Measurements from ENCODE around the gene KIRREL1. TPM values are rescaled to one million over a fixed set of nuclear protein-coding genes. Genes with fewer than 3 reads are reported as not detected.

KIRREL1 gene
- total RNA-seq, 2 experiments from 2014 or later: not detected

- peaks cover 36% of the 10 kb centered on the region for H3K27me3 Mint-ChIP-seq
- no peak for DNase-seq
- H3K4me1 Mint-ChIP-seq: peaks cover 6% of the 10 kb centered on the region
- H3K4me3 Mint-ChIP-seq: no peak overlapping the region
- H3K27ac Mint-ChIP-seq: no peak overlapping the region
- H3K9me3 Mint-ChIP-seq (ENCODE audit: low read depth): peaks cover 4% of the 10 kb centered on the region
- CTCF ChIA-PET: interaction anchor here (1.2 to 2.6 kb wide), 3 partner anchors 9 to 16 kb away, joined by 3 to 9 read pairs (median 5); no protein-coding TSS in a partner anchor
- no peak for ATAC-seq
- no peaks in the 10 kb centered on the region for H3K36me3 Mint-ChIP-seq
Observed at GRCh38 chr1:158105352-158106095, 112.1 kb downstream of the KIRREL1 start.

DNA sequence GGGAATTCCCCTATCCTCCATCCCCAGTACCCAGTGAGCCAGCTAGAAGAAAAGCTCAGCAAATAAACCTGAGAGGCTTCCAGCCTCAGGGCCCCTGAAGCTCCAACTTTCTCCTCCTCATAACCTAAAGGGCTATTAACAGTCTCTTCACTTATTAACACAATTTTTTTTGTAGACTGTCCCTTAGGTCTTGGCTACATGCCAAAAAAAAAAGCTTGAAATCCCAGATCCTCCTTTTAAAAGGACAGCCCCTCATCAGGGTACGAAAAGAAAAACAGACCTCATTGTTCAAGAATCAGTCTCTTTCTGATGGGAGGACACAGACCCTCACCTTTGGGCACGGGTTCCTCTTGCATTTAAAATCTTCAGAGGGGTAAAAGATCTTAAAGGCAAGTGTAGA lies 114.5 kb downstream of the KIRREL1 start:
- DNase-seq (no peak), ATAC-seq (no peak)

GRCh38 chr1:158112994-158113758 lies 119.7 kb downstream of the KIRREL1 start:
- CTCF ChIA-PET: interaction anchor here (1.2 to 1.7 kb wide), 3 partner anchors 11 to 122 kb away, joined by 3 to 8 read pairs (median 5); no protein-coding TSS in a partner anchor
- DNase-seq (no peak), ATAC-seq (peak; percentile 73)
- Mint-ChIP-seq H3K4me1 (peaks cover 13% of the 10 kb centered on the region), H3K27me3 (peaks cover 52% of the 10 kb centered on the region), H3K36me3 (peaks cover 1% of the 10 kb centered on the region), H3K27ac (no peak overlapping the region), H3K4me3 (peak overlapping the region; percentile 39), H3K9me3 (ENCODE audit: low read depth) (peaks cover 6% of the 10 kb centered on the region)

More for the DNA sequence above, 114.5 kb downstream of the KIRREL1 start:
- H3K4me1 Mint-ChIP-seq: peaks cover 2% of the 10 kb centered on the region
- CTCF ChIA-PET: interaction anchor here (0.9 to 2.0 kb wide), 3 partner anchors 8 to 17 kb away, joined by 3 to 5 read pairs (median 3); no protein-coding TSS in a partner anchor
- H3K27ac Mint-ChIP-seq: no peak overlapping the region
- H3K9me3 Mint-ChIP-seq (ENCODE audit: low read depth): peaks cover 6% of the 10 kb centered on the region
- H3K36me3 Mint-ChIP-seq: no peaks in the 10 kb centered on the region
- peaks cover 53% of the 10 kb centered on the region for H3K27me3 Mint-ChIP-seq
- no peak overlapping the region for H3K4me3 Mint-ChIP-seq

DNA sequence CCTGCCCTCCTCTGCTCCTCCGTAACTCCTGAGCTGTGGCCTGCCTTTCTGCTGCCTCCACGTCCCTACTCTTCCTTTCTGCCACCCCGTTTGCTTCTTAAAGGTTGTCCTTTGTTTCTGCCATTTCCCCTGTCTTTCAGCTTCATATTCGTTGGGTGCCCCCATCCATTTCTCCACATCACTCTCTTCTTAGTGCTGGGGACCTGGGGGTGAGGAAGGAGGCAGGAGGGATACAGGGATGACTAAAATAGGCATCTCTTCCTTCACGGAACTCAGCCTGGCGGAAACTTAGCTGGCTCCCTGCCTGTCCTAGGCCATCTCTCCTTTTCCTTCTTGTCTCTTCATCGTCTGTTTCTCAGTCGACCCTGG lies 120.3 kb downstream of the KIRREL1 start:
- ATAC-seq: no peak
- CTCF ChIA-PET: interaction anchor here (1.2 to 1.7 kb wide), 3 partner anchors 11 to 122 kb away, joined by 3 to 8 read pairs (median 5); no protein-coding TSS in a partner anchor
- H3K27me3 Mint-ChIP-seq: peaks cover 53% of the 10 kb centered on the region

DNA sequence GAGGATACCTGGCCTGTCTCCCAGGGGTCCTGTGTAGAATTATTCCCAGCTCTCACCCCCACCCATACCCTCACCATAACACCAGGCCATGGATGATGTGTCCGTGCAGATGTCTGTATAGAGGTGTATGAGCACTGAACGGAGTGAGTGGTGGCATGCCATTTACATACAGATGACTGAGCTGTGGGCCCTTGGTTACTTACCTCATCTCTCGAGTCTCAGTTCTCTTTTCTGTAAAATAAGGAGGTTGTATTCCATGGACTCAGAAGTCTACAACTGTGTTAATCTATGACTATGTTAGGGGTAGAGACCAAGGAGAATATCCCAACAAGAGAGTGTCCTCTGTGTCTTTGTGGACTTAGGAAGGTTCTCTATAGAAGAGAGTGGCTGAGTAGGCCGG lies 121.7 kb downstream of the KIRREL1 start:
- CTCF ChIA-PET: interaction anchor here (1.0 to 1.4 kb wide), 2 partner anchors 11 to 151 kb away, joined by 3 read pairs; no protein-coding TSS in a partner anchor
- ATAC-seq: no peak
- Mint-ChIP-seq H3K9me3 (ENCODE audit: low read depth) (peaks cover 2% of the 10 kb centered on the region), H3K4me1 (peaks cover 14% of the 10 kb centered on the region), H3K36me3 (peaks cover 1% of the 10 kb centered on the region), H3K27me3 (peaks cover 63% of the 10 kb centered on the region), H3K27ac (no peak overlapping the region), H3K4me3 (no peak overlapping the region)
- no peak for DNase-seq

More for the DNA sequence above, 120.3 kb downstream of the KIRREL1 start:
- peaks cover 14% of the 10 kb centered on the region for H3K4me1 Mint-ChIP-seq
- peaks cover 1% of the 10 kb centered on the region for H3K36me3 Mint-ChIP-seq
- H3K9me3 Mint-ChIP-seq (ENCODE audit: low read depth): peaks cover 6% of the 10 kb centered on the region
- H3K27ac Mint-ChIP-seq: no peak overlapping the region
- DNase-seq: no peak
- peak overlapping the region; percentile 39 for H3K4me3 Mint-ChIP-seq

GRCh38 chr1:158116311-158117167 lies 123.1 kb downstream of the KIRREL1 start:
- peaks cover 2% of the 10 kb centered on the region for H3K9me3 Mint-ChIP-seq (ENCODE audit: low read depth)

GRCh38 chr1:158117854-158118704 lies 124.6 kb downstream of the KIRREL1 start:
- CTCF ChIA-PET: interaction anchor here (1.1 to 2.3 kb wide), 7 partner anchors 13 to 128 kb away, joined by 3 to 12 read pairs (median 3); no protein-coding TSS in a partner anchor
- peak; percentile 75 for ATAC-seq
- Mint-ChIP-seq H3K27ac (no peak overlapping the region), H3K9me3 (ENCODE audit: low read depth) (no peaks in the 10 kb centered on the region), H3K27me3 (peaks cover 63% of the 10 kb centered on the region), H3K4me1 (peaks cover 11% of the 10 kb centered on the region), H3K4me3 (no peak overlapping the region), H3K36me3 (peaks cover 1% of the 10 kb centered on the region)
- peak; percentile 45 for DNase-seq

More at GRCh38 chr1:158116311-158117167, 123.1 kb downstream of the KIRREL1 start:
- Mint-ChIP-seq H3K36me3 (peaks cover 1% of the 10 kb centered on the region), H3K27me3 (peaks cover 70% of the 10 kb centered on the region), H3K27ac (no peak overlapping the region), H3K4me1 (peaks cover 14% of the 10 kb centered on the region), H3K4me3 (no peak overlapping the region)
- ATAC-seq (no peak), DNase-seq (no peak)
- CTCF ChIA-PET: interaction anchor here (0.7 to 2.3 kb wide), 5 partner anchors 10 to 956 kb away, joined by 3 to 8 read pairs (median 4); no protein-coding TSS in a partner anchor

GRCh38 chr1:158118713-158119402 lies 125.4 kb downstream of the KIRREL1 start:
- Mint-ChIP-seq H3K9me3 (ENCODE audit: low read depth) (no peaks in the 10 kb centered on the region), H3K27ac (no peak overlapping the region), H3K4me3 (no peak overlapping the region), H3K4me1 (peaks cover 8% of the 10 kb centered on the region), H3K27me3 (peaks cover 67% of the 10 kb centered on the region), H3K36me3 (no peaks in the 10 kb centered on the region)
- CTCF ChIA-PET: interaction anchor here (1.0 to 2.3 kb wide), 4 partner anchors 24 to 409 kb away, joined by 3 to 12 read pairs (median 6); no protein-coding TSS in a partner anchor
- no peak for DNase-seq
- no peak for ATAC-seq

DNA sequence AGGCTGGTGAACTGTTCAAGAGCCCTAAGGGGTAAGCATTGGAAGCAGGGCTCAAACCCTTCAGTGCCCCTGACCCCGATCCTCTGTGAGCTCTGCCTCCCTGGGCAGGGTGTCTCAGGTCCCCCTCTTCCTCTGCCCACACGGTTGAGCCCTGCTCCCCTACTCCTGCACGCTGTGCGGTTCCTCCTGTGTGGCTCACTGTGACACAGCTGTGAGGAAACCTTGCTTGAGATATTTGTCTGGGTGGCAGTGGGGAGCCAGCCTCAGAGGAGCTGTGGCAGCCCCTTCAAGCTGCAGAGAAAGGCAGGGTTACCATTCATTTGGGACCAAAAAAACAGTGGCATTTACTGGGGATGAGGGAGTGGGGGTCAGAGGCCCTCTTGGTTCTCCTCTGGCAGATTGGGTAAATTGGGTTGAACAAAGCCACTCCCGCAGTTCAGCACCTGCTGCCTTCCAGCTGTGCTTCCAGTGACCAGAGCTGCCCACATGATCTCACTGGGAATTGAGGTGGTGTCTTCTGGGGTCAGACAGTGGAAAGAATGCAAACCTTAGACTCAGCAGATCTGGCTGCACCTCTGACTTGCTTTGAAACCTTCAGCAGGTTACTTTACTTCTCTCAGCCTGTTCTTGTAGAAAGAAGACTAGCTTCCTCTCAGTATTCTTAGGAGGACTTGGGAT lies 126.7 kb downstream of the KIRREL1 start:
- no peaks in the 10 kb centered on the region for H3K36me3 Mint-ChIP-seq
- H3K9me3 Mint-ChIP-seq (ENCODE audit: low read depth): no peaks in the 10 kb centered on the region
- H3K4me1 Mint-ChIP-seq: peaks cover 9% of the 10 kb centered on the region
- ATAC-seq (no peak), DNase-seq (no peak)
- CTCF ChIA-PET: interaction anchor here (1.5 to 2.2 kb wide), 4 partner anchors 16 to 157 kb away, joined by 3 to 8 read pairs (median 6); no protein-coding TSS in a partner anchor
- H3K27ac Mint-ChIP-seq: no peak overlapping the region
- H3K27me3 Mint-ChIP-seq: peaks cover 72% of the 10 kb centered on the region
- H3K4me3 Mint-ChIP-seq: no peak overlapping the region

DNA sequence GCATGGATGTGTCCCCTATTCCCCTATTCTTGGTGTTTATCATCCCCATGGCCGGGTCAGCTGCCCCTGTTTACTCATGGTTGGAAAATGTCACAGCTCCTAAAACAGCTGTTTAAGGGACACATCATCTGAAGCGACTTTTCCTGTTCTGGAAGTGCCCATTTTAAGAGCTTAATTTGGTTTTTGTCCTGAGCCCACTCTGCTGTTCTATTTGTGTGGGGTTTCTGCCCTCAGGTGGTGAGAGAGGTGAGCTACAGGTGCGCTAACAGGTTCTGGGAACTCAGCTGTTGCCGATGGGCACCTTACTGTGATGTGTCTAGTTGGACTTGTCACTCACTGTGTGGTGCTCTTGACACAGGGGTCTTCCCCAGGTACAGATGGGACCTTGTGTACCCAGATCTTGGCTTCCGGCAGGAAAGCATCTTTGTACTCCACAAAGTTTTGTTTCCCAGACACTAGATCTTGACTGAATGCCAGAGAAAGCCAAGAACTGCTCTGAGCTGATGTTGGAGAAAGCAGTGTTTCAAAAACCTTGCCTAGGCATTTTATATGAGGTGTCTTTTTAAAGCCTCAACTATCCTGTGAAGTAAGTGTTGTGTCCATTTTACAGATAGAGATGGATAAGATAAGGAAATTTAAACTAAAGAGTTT lies 128.3 kb downstream of the KIRREL1 start:
- Mint-ChIP-seq H3K36me3 (no peaks in the 10 kb centered on the region), H3K4me1 (peaks cover 19% of the 10 kb centered on the region), H3K27me3 (peaks cover 72% of the 10 kb centered on the region), H3K9me3 (ENCODE audit: low read depth) (no peaks in the 10 kb centered on the region), H3K4me3 (no peak overlapping the region), H3K27ac (no peak overlapping the region)
- DNase-seq (no peak), ATAC-seq (no peak)
- CTCF ChIA-PET: interaction anchor here (1.0 to 4.6 kb wide), 8 partner anchors 14 to 164 kb away, joined by 3 to 58 read pairs (median 4); no protein-coding TSS in a partner anchor
